ENCODE measurements around the gene TM4SF5.
"Not testable (repeated sequence)": the region's sequence is repeated elsewhere in the genome, so short reads cannot be mapped to it uniquely, and the experiment has no call there.

The TM4SF5 gene

DNA sequence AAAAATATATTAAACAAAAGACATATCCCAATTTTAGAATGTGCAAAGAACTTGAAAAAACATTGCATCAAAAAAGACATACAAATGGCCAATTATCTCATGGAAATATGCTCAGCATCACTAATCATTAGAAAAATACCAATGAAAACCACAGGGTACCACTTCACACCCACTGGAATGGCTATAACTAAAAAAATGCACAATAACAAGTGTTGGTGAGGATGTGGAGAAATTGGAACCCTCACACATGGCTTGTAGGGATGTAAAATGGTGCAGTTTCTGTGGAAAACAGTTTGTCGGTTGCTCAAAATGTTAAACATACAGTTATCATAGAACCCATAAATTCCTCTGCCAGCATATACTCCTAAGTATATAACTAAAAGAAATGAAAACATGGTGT, 23.5 kb downstream of the TM4SF5 start:
- no peak for DNase-seq

DNA sequence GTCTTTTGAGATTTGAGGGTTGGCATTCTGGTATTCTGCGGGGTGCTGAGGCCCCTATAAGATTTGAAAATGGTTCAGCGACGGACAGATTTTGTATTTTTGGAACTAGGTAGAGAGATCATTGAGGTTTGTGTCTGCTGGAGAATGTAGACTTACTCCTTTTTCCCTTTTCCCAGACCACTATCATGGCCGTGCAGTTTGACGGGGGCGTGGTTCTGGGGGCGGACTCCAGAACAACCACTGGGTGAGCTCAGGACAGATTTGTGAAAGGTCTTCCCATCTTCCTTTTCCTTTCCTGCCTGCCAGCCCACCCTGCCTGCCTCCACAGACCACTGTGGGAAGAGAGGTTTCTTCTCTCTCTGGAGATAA, 24.9 kb downstream of the TM4SF5 start:
- peak; percentile 55 for DNase-seq

DNA sequence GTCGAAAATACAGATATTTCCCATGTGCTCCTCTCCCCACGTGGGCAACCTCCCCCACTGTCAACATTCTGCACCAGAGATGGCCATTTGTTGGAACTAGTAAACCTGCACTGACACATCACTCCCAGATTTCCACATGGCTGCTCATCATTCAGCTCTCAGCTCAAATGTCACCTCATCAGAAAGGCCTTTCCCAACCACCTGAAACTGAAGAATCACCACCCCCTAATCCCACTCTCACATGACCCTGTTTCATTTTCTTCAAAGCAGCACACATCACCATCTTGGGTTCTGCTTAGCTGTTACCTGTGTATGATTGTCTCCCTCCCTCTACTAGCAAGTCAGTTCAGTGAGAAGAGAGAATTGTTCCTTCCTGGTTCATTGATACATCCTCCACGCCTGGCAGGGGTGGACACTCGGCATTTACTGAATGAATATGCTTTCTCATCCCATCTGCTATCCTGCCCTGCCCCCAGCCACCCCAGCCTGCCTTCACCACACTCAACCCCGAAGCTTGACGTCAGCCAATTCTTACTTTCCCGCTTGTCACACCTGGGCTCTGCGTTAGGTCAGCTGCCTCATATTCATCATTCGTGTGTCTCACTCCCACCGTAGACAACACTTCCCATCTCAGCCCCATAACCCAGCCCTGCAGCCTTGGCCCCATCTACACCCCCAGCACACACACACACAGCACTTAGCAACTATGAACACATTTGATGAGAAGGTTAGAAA, 28.9 kb downstream of the TM4SF5 start:
- no peak for DNase-seq

DNA sequence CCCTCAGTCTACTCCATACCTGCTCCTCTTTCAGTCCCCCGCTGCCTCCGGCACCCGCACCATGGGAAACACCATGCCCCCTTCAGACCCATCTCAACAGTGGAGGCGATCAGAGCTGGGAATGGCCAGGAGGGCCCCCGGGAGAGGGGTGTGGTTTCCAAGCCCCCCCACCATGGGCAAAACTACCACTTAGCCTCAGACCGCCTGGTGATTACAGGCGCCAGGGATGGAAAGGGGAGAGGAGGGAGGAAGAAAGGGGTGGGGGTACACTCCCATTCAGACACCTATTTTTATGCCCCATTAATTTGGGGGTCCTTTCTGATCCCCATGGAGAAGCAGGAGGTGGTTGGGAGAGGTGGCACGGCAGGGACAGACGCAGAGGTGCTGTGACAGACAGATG, 30.5 kb downstream of the TM4SF5 start, which contains the start of gene C17orf114:
C17orf114 (minus strand) TSS at position 101 of the 400 bp plus-strand sequence.
- no peak for DNase-seq

DNA sequence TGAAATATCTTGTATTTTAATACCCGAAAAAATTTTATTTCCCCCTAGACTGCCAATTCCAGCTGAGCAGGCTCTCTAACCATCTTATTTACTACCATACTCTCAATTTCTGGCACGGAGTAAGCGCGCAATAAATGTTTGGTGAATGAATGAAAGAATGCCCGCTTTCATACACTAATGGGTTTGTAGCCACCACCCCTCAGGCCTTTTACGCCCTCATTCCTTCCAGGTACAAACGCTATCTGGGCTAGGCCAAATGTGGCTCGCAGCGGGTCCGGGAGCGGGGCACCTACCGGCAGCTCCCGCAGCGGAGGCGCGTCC, 34.7 kb downstream of the TM4SF5 start:
- no peak for DNase-seq

DNA sequence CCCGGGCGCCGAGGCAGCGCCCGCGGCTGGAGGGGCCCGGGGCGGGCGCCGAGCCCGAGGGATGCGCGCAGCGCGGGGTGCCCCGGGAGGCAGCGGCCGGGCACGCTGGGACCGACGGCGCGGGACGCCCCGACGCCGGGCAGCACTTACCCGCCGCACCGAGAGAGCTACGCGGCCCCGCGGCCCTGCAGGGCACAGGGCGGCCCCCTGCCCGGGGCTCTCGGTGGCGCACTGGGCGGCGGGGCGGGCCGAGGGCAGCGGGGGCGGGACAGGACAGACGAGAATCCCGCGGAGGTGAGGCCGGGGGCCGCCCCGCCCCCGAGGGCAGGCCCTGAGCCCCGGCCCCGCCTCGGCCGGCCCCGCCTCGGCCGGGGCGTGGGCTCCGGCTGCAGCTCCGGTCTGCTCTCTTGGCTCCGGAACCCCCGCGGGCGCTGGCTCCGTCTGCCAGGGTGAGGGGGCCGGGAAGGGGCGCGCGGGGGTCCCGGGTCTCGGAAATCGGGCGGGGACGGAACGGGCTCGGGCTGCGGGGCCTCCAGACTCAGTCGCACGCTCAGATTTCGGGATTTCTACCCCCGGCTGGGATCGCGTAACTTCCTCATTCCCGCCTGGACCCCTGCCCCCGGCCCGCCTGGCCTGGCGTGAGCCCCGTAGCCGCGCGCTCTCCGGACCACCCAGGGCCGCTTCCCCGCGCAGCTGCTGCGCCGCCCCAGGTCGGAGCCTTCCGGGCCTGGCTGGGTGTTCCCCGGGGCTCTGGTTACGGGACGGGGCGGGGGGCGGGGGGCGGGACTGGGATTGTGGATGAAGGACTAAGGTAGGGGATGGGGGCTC, 35.3 kb downstream of the TM4SF5 start, which contains the start of gene PLD2:
PLD2 (plus strand) TSS at position 376 of the 828 bp plus-strand sequence. CDS start 621 bp downstream, outside the sequence.
- peak; percentile 65 for DNase-seq

DNA sequence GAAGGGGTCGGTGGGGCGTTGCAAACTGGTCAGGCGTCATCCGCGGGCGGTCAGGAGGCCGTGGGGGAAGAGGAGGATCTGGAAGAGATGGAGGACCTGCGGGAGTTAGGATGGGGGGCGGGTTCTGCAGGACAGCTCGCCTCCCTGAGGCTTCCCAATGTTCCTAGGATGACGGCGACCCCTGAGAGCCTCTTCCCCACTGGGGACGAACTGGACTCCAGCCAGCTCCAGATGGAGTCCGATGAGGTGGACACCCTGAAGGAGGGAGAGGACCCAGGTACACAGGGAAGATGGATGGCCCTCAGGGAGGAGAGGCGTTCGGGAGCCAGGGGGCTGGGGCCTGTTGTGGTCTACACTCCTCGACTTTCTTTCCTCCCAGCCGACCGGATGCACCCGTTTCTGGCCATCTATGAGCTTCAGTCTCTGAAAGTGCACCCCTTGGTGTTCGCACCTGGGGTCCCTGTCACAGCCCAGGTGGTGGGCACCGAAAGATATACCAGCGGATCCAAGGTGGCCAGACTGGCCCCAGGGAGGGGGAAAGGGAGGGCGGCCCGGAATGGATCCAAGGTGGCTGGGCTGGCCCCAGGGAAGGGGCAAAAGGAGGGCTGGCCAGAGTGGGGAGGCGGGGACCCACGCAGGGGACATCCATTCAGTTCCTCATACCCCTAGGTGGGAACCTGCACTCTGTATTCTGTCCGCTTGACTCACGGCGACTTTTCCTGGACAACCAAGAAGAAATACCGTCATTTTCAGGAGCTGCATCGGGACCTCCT, 36.1 kb downstream of the TM4SF5 start:
- no peak for DNase-seq

DNA sequence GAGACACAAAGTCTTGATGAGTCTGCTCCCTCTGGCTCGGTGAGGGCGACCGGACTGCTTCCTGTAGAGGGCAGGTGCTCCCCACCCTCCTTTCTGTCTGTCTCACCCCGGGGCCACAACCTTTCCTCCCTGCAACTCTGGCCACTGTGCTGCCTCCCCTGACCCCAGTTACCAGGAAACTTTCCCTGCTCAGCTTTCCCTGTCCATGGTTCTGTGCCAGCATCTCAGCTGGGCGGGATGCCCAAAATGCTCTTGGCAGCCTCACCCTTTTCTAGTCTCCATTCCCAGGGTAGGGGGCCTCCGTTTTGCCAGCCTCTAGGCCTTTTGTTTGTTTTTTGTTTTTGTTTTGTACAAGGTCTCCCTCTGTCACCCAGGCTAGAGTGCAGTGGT, 36.7 kb downstream of the TM4SF5 start:
- DNase-seq: no peak

DNA sequence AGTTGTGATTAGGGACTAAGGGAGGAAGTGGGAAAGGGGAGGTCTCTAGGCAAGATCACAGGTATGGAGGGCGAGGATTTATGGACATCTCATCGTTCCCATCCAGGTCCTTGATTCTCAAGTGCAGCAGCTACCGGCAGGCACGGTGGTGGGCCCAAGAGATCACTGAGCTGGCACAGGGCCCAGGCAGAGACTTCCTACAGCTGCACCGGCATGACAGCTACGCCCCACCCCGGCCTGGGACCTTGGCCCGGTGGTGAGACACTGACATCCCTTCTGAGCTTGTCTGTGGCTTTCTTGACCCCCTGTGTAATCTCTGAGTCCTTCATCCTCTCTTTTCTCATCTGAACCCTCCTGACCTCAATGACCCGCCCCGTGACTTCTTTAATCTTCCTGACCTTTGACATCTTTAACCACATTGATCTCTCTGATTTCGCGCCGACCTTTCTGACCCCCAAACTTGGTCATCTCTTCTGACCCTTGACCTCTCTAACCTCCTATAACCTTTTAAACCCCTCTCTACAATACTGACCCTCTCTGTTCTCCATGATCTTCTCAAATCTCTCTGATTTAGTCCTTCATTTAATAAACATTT, 39.1 kb downstream of the TM4SF5 start:
- DNase-seq: no peak

DNA sequence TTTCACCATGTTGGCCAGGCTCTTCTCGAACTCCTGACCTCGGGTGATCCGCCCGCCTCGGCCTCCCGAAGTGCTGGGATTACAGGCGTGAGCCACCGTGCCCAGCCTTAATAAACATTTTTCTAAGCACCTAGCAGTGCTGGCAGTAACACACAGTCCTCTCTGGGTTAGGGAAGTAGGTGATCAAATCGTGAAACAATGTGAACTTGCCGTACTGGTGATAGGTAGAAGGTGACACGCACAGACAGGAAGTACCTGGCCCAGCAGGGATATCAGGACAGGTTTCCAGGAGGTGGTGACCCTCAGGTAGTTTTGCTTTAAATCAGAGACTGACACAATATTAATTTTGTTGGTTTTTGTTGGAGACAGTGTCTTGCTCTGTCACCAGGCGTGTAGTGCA, 39.8 kb downstream of the TM4SF5 start:
- DNase-seq: no peak

DNA sequence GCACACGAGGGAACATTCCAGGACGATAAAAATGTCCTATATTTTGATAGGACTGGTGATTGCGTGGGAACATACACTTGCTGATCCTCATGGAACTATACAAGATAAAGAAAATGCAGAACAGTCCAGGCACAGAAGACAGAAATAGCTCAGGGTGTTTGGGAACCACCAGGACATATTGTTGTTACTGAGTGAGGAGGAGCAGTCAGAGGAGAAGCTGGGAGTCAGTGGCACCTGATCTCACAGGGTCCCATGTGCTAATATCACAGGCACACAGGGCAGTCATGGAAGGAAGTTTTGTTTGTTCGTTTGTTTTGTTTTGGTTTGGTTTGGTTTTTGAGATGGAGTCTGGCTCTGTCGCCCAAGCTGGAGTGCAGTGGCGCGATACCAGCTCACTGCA, 41.0 kb downstream of the TM4SF5 start:
- no peak for DNase-seq

DNA sequence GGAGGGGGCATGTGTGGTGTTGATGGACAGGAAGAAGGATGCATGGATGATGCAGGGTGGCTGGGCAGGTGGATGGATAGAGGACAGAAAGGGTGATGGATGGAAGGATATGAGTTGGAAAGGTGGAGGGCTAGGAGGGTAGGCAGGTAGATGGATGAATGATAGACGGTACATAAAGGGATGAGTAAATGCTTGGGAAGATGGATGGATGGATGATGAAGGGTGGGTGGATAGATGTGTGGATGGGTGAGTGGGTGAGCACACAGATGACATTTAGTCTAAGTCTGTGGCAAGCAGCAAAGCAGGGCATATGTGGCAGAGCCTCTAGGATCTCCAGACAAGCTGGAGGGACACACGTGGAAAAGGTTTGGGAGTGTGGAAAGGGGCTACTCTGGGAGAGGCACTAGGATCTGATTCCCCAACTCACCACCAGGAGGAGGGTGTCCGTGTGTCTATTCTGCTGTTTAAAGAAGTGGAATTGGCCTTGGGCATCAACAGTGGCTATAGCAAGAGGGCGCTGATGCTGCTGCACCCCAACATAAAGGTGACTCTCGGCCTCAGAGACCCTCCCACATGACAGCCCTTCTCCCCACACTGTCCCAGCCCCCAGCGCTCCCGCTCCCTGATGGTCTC, 43.5 kb downstream of the TM4SF5 start:
- no peak for DNase-seq

DNA sequence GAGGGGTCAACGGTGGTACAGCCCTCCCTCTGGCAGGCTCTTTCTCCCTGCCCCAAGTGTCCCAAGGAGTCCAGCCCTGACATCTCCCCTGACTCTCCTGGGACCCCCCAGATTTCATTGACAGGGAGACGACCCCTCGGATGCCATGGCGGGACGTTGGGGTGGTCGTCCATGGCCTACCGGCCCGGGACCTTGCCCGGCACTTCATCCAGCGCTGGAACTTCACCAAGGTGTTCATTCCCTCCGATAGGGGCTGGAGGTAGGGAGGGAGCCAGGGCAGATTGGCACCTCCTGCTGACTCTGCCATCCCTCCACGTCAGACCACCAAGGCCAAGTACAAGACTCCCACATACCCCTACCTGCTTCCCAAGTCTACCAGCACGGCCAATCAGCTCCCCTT, 45.1 kb downstream of the TM4SF5 start:
- no peak for DNase-seq

DNA sequence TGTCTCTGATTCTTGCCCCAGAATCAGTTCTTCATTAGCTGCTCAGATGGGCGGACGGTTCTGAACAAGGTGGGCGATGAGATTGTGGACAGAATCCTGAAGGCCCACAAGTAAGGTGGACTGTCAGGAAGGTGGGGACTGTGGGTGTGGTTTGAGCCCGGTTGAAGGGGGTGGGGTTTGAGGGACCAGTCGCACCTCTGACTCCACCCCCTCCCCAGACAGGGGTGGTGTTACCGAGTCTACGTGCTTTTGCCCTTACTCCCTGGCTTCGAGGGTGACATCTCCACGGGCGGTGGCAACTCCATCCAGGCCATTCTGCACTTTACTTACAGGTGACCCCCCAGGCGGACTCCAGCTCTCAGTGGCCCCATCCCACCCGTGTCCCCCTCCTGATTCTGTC, 46.6 kb downstream of the TM4SF5 start:
- no peak for DNase-seq

DNA sequence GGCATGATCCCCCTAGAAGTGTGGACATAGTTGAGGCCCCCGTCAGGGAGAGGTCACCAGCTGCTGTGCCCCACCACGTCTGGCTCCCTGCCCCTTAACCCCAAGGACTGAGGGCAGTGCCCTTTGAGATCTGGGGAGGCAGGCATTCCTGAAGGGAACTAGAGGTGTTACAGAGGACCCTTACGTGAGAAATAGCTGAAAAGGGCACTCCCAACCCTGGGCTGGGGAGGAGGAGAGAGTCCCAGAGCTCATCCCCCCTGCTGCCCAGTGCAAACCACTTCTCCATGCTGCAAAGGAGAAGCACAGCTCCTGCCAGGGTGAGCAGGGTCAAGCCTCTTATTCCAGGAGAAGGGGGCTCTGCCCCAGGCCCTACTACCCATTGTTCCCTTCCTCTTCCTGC, 51.1 kb downstream of the TM4SF5 start:
- DNase-seq: no peak

DNA sequence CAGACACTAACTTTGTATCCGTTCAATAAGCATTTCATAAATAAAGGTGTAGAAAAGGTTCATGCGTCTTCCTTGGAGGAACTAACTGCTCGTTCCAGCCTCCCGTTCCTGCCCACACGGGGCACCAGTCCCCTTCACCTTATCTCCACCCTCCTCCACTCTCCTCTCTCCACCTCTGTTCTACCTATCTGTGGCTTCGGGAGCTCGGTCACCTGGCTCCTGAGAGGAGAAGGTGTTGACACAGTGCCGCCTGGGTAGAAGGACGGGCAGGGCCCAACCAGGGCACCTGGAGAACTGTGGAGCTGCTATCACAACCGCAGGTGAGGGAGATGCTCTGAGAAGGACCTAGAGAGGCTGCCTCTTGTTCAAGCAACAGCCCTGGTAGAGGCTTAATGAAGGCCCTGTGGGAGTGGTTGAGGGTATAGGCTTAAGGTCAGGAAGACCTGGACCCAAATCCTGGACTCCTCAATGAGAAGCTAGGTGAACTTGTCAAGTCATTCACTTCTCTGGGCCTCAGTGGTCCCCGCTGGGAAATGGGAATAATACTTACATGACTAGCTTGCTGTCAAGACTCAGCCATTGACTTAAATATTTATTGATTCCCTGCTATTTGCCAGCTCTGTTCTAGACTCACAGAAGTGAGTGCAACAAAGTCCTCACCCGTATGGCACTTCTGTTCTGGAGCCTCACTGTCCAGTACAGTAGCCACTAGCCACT, 51.8 kb downstream of the TM4SF5 start:
- DNase-seq: no peak

DNA sequence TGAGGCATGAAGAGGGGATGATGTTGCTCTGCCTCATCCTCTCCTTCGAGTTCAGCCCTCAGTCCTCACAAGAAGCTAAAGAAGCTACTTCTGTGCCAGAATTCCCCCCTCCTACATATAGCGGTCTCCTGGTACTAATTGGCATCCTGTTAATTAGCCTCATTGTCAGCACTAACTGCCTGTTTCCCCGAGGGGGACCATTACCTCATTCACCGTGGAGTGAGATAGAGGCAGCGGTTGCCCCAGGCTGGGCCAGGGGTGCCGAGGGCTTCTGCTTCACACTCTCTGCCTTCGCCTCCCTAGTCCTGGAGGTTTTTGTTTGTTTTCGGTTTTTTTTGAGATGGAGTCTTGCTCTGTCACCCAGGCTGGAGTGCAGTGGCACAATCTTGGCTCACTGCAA, 55.7 kb downstream of the TM4SF5 start:
- no peak for DNase-seq

DNA sequence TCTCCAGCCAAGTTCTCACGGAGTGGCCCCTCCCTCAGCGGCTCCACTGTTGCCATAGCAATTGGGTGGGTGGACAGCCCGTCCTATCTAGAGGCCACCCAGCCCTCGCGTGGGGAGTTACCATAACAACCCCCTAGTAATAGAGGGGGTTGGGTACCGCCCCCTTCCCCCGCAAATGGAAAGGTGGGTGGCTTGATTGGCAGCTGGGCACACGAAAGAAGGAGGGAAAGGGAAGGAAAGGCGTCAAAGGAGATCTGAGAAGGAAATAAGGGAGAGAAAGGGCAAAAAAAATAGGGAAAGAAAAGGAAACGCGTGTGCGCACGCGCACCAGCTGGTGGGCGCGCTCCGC, 61.1 kb downstream of the TM4SF5 start:
- not testable (repeated sequence) for DNase-seq
